Astrocyte of the cerebellum (primary cell): ENCODE data around the gene ORAI3.

Experiments used
- DNase-seq: peaks from one replicate; pipeline ENCODE4 v3.0.0-alpha.2; 2011; ENCODE audit warnings: low read depth
- H3K4me3 ChIP-seq: 2 replicates; pipeline ENCODE4 v1.5.1; 2011; ENCODE audit warnings: mild to moderate bottlenecking, low read depth, low read length, moderate library complexity
- in situ Hi-C: cut with HindIII; loops from 2 replicates; pipeline ENCODE4 v1.10.0; 2017; ENCODE audit warnings: low sequenced_read_pairs
- TF ChIP-seq, protein P1 (sequence below): IDR thresholded peaks from 2 replicates; pipeline ENCODE4 v1.5.1; 2012; ENCODE audit warnings: low read length, low read depth, moderate library complexity, mild to moderate bottlenecking; ENCODE audit errors: missing control alignments

Gene ORAI3

DNA sequence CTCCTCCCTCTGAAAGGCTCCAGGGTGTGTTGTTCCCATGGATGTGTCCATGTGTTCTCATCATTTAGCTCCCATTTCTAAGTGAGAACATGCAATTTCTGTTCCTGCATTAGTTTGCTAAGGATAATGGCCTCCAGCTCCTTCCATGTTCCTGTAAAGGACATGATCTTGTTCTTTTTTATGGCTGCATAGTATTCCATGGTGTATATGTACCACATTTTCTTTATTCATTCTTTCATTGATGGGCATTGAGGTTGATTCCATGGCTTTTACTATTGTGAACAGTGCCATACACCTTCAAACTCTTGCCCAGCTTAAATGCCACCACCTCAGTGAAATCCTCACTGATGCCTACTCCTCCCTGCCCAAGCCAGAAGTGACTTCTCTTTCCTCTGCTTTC, 4.5 kb upstream of the ORAI3 start:
- no peak for DNase-seq

GRCh38 chr16:30946671-30947540, 2.0 kb upstream of the ORAI3 start:
- in situ Hi-C loops: loop anchor here (25.0 kb wide), 1 partner anchor 115 kb away; the partner anchor contains the start of genes ZNF646 and ZNF668
- H3K4me3 ChIP-seq: no peak overlapping the region
- DNase-seq: no peak
- TF ChIP-seq, protein P1, sequence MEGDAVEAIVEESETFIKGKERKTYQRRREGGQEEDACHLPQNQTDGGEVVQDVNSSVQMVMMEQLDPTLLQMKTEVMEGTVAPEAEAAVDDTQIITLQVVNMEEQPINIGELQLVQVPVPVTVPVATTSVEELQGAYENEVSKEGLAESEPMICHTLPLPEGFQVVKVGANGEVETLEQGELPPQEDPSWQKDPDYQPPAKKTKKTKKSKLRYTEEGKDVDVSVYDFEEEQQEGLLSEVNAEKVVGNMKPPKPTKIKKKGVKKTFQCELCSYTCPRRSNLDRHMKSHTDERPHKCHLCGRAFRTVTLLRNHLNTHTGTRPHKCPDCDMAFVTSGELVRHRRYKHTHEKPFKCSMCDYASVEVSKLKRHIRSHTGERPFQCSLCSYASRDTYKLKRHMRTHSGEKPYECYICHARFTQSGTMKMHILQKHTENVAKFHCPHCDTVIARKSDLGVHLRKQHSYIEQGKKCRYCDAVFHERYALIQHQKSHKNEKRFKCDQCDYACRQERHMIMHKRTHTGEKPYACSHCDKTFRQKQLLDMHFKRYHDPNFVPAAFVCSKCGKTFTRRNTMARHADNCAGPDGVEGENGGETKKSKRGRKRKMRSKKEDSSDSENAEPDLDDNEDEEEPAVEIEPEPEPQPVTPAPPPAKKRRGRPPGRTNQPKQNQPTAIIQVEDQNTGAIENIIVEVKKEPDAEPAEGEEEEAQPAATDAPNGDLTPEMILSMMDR: no peak

More for the DNA sequence above, 4.5 kb upstream of the ORAI3 start:
- TF ChIP-seq, protein P1: no peak
- in situ Hi-C loops: loop anchor here (25.0 kb wide), 1 partner anchor 118 kb away; the partner anchor contains the start of genes ZNF646 and ZNF668
- no peak overlapping the region for H3K4me3 ChIP-seq

- H3K4me3 ChIP-seq: no peak overlapping the region
- in situ Hi-C loops: loop anchor here (25.0 kb wide), 1 partner anchor 115 kb away; the partner anchor contains the start of genes ZNF646 and ZNF668
- TF ChIP-seq, protein P1: no peak
- no peak for DNase-seq
These were observed 1.4 kb upstream of the ORAI3 start for GRCh38 chr16:30947541-30947858.

- DNase-seq: peak; percentile 96
- in situ Hi-C loops: loop anchor here (25.0 kb wide), 1 partner anchor 114 kb away; the partner anchor contains the start of genes ZNF646 and ZNF668
- peak overlapping the region; percentile 83 for H3K4me3 ChIP-seq
- TF ChIP-seq, protein P1: no peak
These were observed 805 bp upstream of the ORAI3 start for GRCh38 chr16:30947859-30948666.

GRCh38 chr16:30949650-30950515, 1.0 kb downstream of the ORAI3 start:
- no peak for DNase-seq
- TF ChIP-seq, protein P1: no peak
- H3K4me3 ChIP-seq: peak overlapping the region; percentile 83
- in situ Hi-C loops: loop anchor here (25.0 kb wide), 1 partner anchor 112 kb away; the partner anchor contains the start of genes ZNF646 and ZNF668
